ENCODE measurements around the gene TRABD2B.

Gene TRABD2B

DNA sequence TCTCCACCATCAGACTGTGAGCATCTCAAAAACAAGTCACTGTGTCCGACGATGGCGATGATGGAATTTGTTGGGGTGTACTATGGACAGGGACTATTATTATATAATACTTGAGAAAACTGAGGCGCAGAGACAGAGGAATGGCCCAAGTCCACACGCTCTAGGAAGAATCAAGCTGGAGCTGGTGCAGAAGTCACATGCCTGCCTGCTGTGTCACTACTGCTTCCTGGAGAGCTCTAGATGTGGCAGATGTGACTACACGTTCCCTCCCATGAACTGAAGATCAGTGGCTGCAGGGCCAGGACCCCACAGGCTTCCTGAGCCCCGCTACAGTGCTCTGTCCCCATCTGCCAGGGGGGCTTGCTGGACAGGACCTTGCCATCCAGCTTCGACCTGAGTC lies 56.9 kb downstream of the TRABD2B start:
- ATAC-seq (ENCODE audit: insufficient read depth, low read depth): no peak

DNA sequence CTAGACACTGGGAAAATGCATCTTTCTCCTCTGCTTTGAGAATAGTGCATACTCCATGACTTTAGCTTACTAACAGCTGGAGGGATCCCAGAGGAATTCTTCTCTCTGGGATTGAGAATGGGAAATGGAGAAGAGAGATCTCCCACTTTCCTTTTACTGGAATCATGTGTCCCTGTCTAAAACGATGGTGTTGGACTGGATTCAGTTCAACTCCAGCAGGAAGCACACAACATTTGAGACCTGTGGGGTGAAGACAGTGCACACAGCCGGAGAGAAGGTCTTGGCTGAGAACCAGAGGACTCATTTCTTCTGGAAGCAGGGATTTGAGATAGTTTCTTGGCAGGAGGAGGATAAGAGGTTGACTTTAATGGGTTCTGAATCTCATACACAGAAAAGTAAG lies 58.7 kb downstream of the TRABD2B start:
- Histone ChIP-seq H3K9me3 (ENCODE audit: insufficient read depth, low read length, severe bottlenecking) (no peaks in the 10 kb centered on the region), H3K27me3 (ENCODE audit: insufficient read depth, low read length, poor library complexity) (peaks cover 6% of the 10 kb centered on the region), H3K36me3 (ENCODE audit: insufficient read depth, low read length) (no peaks in the 10 kb centered on the region), H3K4me1 (ENCODE audit: insufficient read depth, low read length) (no peaks in the 10 kb centered on the region), H3K9ac (ENCODE audit: low read depth, low read length) (no peak overlapping the region), H3K4me3 (ENCODE audit: low read depth in 1 of 2, low read length in 2 of 2) (no peak overlapping the region), H4K20me1 (ENCODE audit: insufficient read depth, low read length) (no peaks in the 10 kb centered on the region), H3K79me2 (ENCODE audit: insufficient read depth, low read length) (no peaks in the 10 kb centered on the region), H2AFZ (ENCODE audit: low read depth, low read length) (no peak overlapping the region), H3K4me2 (ENCODE audit: insufficient read depth, low read length) (no peak overlapping the region), H3K27ac (ENCODE audit: low read length) (no peak overlapping the region)
- no peak for ATAC-seq (ENCODE audit: insufficient read depth, low read depth)
- no peak for DNase-seq
- TF ChIP-seq, protein P1, sequence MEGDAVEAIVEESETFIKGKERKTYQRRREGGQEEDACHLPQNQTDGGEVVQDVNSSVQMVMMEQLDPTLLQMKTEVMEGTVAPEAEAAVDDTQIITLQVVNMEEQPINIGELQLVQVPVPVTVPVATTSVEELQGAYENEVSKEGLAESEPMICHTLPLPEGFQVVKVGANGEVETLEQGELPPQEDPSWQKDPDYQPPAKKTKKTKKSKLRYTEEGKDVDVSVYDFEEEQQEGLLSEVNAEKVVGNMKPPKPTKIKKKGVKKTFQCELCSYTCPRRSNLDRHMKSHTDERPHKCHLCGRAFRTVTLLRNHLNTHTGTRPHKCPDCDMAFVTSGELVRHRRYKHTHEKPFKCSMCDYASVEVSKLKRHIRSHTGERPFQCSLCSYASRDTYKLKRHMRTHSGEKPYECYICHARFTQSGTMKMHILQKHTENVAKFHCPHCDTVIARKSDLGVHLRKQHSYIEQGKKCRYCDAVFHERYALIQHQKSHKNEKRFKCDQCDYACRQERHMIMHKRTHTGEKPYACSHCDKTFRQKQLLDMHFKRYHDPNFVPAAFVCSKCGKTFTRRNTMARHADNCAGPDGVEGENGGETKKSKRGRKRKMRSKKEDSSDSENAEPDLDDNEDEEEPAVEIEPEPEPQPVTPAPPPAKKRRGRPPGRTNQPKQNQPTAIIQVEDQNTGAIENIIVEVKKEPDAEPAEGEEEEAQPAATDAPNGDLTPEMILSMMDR (IDR thresholded peaks at IDR 0.05; ENCODE audit: borderline replicate concordance, extremely low read depth, low read length, poor library complexity, severe bottlenecking): no peak
- no peak for TF ChIP-seq EZH2 (IDR thresholded peaks at IDR 0.05; ENCODE audit: borderline replicate concordance, low read depth, low read length, severe bottlenecking)

More for the DNA sequence above, 56.9 kb downstream of the TRABD2B start:
- Histone ChIP-seq H3K4me1 (ENCODE audit: insufficient read depth, low read length) (no peaks in the 10 kb centered on the region), H3K9me3 (ENCODE audit: insufficient read depth, low read length, severe bottlenecking) (no peaks in the 10 kb centered on the region), H2AFZ (ENCODE audit: low read depth, low read length) (no peak overlapping the region), H3K27me3 (ENCODE audit: insufficient read depth, low read length, poor library complexity) (no peaks in the 10 kb centered on the region), H3K4me3 (ENCODE audit: low read depth in 1 of 2, low read length in 2 of 2) (no peak overlapping the region), H3K27ac (ENCODE audit: low read length) (no peak overlapping the region), H3K4me2 (ENCODE audit: insufficient read depth, low read length) (no peak overlapping the region), H3K9ac (ENCODE audit: low read depth, low read length) (no peak overlapping the region), H3K36me3 (ENCODE audit: insufficient read depth, low read length) (no peaks in the 10 kb centered on the region), H4K20me1 (ENCODE audit: insufficient read depth, low read length) (no peaks in the 10 kb centered on the region), H3K79me2 (ENCODE audit: insufficient read depth, low read length) (no peaks in the 10 kb centered on the region)
- TF ChIP-seq EZH2 (IDR thresholded peaks at IDR 0.05; ENCODE audit: borderline replicate concordance, low read depth, low read length, severe bottlenecking): no peak
- TF ChIP-seq, protein P1 (IDR thresholded peaks at IDR 0.05; ENCODE audit: borderline replicate concordance, extremely low read depth, low read length, poor library complexity, severe bottlenecking): no peak
- DNase-seq: no peak

DNA sequence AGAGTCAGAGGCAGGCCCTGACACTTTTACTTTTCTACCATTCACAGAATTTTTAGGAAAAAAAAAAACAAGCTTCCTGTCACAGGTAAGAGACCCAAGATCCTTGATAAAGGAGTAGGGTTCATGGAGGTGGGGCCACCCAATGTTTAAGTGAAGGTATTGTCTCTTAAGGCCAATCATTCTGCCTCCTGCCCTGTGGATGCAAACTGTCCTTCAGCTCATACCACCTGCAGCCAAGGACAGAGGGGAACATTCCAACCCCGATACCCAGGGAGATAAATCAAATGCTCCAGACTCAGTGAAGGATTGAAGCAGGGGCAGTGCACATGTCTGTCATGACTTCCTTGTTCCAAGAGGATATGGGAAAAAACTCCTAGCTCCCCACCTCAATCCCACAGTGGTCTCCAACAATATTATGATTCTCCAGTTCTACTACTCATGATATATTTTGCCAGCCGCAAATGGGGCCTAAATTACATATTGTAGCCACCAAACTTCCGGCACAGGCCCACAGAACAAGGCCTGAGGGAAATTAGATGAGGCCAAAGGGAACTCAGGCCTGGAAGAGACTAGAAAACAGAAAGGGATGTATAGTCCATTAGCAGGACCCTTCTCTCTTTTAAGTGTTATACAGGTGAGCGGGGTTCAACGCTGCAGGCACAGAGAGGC lies 59.5 kb downstream of the TRABD2B start:
- no peak for TF ChIP-seq EZH2 (IDR thresholded peaks at IDR 0.05; ENCODE audit: borderline replicate concordance, low read depth, low read length, severe bottlenecking)
- TF ChIP-seq, protein P1 (IDR thresholded peaks at IDR 0.05; ENCODE audit: borderline replicate concordance, extremely low read depth, low read length, poor library complexity, severe bottlenecking): no peak
- H4K20me1 ChIP-seq (ENCODE audit: insufficient read depth, low read length): no peaks in the 10 kb centered on the region
- no peaks in the 10 kb centered on the region for H3K9me3 ChIP-seq (ENCODE audit: insufficient read depth, low read length, severe bottlenecking)
- H3K27me3 ChIP-seq (ENCODE audit: insufficient read depth, low read length, poor library complexity): peaks cover 6% of the 10 kb centered on the region
- no peaks in the 10 kb centered on the region for H3K79me2 ChIP-seq (ENCODE audit: insufficient read depth, low read length)
- no peak overlapping the region for H2AFZ ChIP-seq (ENCODE audit: low read depth, low read length)
- ATAC-seq (ENCODE audit: insufficient read depth, low read depth) (no peak), DNase-seq (no peak)
- no peak overlapping the region for H3K27ac ChIP-seq (ENCODE audit: low read length)
- H3K4me3 ChIP-seq (ENCODE audit: low read depth in 1 of 2, low read length in 2 of 2): no peak overlapping the region
- no peak overlapping the region for H3K4me2 ChIP-seq (ENCODE audit: insufficient read depth, low read length)
- H3K36me3 ChIP-seq (ENCODE audit: insufficient read depth, low read length): no peaks in the 10 kb centered on the region
- no peaks in the 10 kb centered on the region for H3K4me1 ChIP-seq (ENCODE audit: insufficient read depth, low read length)
- H3K9ac ChIP-seq (ENCODE audit: low read depth, low read length): no peak overlapping the region

Measured in DND-41 (cell line).